Germinal center (tissue), 1 donor: ENCODE data around the gene TFEB.

Source experiments
- DNase-seq: peaks from one replicate; pipeline ENCODE4 v3.0.0; 2012; ENCODE audit warnings: mixed read lengths, low spot score

TFEB gene

GRCh38 chr6:41690541-41691330 is 44.7 kb downstream of the TFEB start:
- DNase-seq: no peak

- DNase-seq: no peak
Measured at GRCh38 chr6:41689171-41690008, 46.0 kb downstream of the TFEB start.

DNA sequence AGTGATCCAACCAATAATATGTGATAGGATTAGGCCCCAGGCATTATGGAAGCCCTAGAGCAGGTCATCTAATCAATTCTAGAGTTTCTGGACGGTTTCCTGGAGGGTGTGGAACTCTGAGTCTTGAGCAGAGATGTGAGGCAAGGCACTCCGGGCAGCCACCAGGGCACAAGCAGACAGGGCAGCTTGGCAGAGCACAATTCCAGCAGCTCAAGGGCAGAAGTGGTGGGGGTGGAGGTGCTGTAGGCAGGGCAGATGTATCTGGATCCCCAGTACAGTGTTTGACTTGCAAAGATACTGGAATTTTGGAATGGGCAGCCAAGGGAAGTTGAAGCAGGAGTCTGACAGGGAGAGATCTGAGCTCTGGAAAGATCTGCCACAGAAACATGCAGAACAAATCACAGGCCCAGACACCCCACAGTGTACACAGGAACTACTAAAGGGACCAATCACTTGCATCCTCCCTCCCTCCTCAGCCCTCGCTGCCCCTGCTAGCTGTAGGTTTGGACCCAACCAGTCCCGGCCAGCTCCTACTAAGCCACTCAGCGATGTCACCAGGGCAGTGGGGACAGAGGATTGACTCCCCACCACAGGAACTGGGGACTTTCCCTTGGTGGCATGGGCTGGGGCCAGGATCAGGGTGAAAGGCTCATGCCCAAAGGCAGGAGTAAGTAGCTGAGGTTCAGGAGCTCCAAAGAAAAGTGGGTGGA is 47.0 kb downstream of the TFEB start:
- DNase-seq: no peak

DNA sequence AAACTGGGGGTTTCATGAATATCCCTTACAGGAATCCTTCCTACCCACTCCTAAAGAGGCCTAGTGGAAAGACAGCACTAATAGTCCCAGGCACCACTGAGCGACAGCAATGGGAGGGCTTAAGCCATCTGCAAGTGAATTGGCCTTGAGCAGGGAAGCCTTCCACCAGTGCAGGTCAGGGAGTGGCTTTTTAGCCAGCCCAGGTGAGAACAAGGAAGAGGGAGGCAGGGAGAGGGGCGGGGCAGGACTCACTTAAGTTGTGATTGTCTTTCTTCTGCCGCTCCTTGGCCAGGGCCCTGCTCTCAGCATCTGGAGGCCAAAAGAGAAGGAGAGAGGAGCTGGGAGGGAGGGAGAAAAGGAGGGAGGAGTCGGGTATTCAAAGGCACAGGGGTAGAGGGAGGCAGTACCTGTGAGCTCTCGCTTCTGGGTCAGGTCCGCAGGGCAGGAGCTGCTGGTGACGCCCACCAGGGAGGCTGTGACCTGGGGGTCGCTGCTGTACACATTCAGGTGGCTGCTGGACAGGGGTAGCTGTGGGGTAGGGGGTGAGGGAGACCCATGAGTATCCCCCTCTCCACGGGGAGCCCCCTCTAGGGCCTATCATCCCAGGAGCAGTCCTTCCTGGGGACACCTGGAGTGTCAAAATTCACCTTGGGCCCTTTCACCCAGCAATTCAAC is 47.8 kb downstream of the TFEB start:
- no peak for DNase-seq

GRCh38 chr6:41685641-41686380 is 49.6 kb downstream of the TFEB start:
- DNase-seq: no peak

DNA sequence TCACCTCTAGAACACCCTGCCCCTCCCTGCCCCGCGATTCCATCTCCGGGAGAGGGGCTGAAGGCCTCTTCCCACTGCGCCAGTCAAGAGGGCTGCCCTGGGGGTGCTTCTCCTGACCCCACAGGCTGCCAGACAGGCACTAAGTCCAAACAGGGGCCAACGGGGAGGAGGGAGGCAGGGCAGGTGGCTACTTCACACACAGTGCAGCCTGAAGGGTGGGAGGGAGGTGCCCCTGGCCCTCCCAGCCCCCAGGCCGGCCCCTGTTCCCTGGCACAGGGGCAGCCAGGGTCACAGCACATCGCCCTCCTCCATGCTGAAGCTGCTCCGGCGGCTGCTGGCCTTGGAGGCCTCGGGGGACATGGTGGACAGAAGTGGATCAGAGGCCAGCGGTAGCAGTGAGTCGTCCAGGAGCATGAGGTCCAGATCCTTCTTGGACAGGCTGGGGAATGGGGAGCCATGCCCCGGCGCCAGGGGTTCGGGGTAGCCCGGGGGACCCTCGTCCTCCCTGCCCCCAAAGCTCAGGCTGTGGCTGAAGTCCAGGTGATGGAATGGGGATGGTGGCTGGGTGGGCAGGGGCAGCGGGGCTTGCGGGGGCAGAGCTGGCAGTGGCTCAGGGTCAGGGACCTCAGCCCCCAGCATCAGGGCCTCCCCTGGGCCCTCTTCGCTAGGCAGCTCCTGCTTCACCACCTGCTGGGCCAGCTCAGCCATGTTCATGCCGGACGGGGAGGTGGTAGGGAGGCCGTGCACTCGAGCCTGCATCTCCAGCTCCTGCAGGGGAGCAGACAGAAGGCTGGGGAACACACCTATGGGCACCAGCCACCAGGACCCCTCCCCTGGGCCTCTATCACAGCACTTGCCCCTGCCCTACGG is 50.9 kb downstream of the TFEB start:
- DNase-seq: no peak

- peak; percentile 89 for DNase-seq
Measured at GRCh38 chr6:41683523-41684310, 51.7 kb downstream of the TFEB start.

DNA sequence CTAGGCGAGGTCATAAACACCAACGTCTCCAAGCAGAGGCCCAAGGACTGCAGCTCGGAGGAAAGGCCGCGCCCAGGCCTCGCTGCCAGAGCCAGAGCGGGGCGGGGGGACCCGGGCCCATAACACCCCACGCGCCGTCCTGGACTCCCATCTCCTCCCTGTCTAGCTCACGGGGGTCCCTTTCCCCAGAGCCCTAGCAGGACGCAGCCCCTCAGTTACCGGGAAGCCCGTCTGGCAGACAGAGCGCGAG is 52.2 kb downstream of the TFEB start:
- DNase-seq: no peak

DNA sequence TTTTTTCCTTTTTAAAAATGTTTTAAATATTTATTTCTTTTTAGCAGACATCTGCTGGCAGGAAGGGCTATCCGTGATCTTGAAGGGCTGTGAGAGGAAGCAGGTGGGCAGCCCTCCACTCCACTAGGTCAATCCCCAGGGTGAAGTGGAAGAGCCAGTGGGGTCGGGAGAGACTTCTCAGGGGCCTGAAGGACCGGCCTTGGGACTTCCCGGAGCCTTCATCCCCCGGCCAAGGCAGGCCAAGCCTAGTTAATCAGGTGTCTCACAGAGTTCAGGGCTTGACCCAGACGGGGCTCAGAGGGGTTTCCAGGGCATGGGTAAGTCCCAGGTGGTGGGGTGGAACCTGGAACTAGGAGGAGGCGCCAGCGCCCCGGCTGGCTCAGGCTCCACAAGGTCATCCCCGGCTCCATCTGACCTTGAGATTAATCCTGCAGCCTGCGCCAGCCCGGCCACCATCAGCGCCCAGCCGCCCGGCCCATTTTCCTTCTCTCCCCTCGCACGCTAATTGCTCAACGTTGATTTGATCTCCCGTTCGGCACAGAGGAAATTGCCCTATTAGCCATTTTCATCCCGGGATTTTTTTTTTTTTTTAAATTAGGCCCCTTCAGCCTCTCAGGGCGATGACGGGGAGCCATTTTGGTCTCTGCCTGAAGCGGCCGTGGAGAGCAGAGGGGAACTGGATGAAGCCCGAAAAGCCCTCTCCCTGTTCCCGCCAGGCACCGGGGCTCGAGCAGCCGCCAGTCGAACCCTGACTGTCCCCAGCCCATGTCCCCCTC is 52.7 kb downstream of the TFEB start:
- no peak for DNase-seq

GRCh38 chr6:41682056-41682477 is 53.3 kb downstream of the TFEB start:
- peak; percentile 83 for DNase-seq

DNA sequence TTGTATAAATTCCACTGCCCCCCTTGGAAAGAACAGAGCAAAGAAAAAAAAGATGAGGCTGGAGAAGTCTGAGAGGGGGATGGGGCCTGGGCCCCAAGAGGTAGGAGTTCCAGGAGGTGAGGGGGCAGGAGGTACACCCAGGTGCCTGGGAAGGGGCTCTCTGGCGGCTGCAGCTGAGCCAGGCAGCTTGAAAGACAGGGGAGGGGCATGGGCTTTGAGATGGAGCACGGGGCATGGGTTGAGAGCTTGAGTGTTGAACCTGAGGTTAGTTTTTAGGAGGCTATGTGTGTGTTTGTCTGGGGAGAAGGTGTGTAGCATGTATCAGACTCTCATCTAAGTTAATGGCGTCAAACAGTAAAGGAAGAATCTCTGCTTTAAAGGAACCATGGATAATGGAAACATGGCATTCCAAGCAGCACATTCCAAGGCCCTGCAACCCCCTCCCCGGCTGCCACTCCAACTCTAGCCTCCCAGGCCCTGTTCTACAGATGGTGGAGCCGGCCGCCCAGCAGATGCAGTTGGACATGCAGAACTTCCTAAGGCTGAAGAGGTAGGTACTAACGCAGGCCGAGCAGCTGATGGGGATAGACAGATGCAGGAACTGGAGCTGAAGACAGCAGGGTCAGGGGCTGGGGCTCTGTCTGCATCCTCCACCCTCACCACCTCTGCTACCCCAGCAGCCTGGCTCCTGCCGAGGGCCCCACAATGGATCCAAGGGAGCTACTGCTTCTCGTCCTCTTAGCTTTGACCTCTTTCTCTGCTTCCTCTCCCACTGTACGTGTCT is 55.0 kb downstream of the TFEB start:
- DNase-seq: no peak

GRCh38 chr6:41679696-41680095 is 55.7 kb downstream of the TFEB start:
- no peak for DNase-seq

- no peak for DNase-seq
Measured at GRCh38 chr6:41678511-41679084, 56.8 kb downstream of the TFEB start.

- no peak for DNase-seq
Measured at GRCh38 chr6:41677124-41677921, 58.1 kb downstream of the TFEB start.

- DNase-seq: no peak
Measured at GRCh38 chr6:41676431-41676830, 59.0 kb downstream of the TFEB start.

- no peak for DNase-seq
Measured at GRCh38 chr6:41675992-41676391, 59.4 kb downstream of the TFEB start.

GRCh38 chr6:41675176-41675775 is 60.1 kb downstream of the TFEB start:
- DNase-seq: no peak
